Transverse colon (tissue), 4 donors: ENCODE data around the gene FAM227A.
A peak's percentile ranks its signal among the peaks of the same experiment; 100 is the strongest.

Experiments
- CTCF ChIP-seq, 5 experiments: fragments of 200-600 bp in 3 of 5; fragments of 450-650 bp in 2 of 5; sonication (generic) in 3 of 5; IDR thresholded peaks; 1 replicate in 2 of 5; 2 replicates in 3 of 5; pipeline ENCODE4 v1.5.1; 2016 to 2017; ENCODE audit warnings: antibody characterized with exemption in 5 of 5, inconsistent platforms in 3 of 5, mild to moderate bottlenecking in 2 of 5, moderate library complexity in 1 of 5
- POLR2A ChIP-seq: fragments of 450-650 bp; IDR thresholded peaks from one replicate; pipeline ENCODE4 v1.6.1; 2016; ENCODE audit warnings: antibody characterized with exemption, mild to moderate bottlenecking, moderate library complexity
- POLR2AphosphoS5 ChIP-seq, 3 donors: sonication (generic); formaldehyde crosslinking; IDR thresholded peaks; one replicate each; pipeline ENCODE4 v1.6.1; 2016; ENCODE audit warnings: antibody characterized with exemption in 3 of 3

- no peak for TF ChIP-seq CTCF (IDR thresholded peaks at IDR 0.05)
- TF ChIP-seq POLR2A, result no peak
- TF ChIP-seq POLR2AphosphoS5 (IDR thresholded peaks at IDR 0.05), result peak in 1 of 3 donors; percentile 4
These were observed 85.3 kb downstream of the FAM227A start for GRCh38 chr22:38570779-38571364.
